GM18526 (cell line): ENCODE measurements around the gene GPR18.

ENCODE experiments used
- POLR2A ChIP-seq: IDR thresholded peaks from 3 replicates; pipeline ENCODE4 v1.6.1; 2011; ENCODE audit not compliant: insufficient read length; ENCODE audit errors: extremely low read depth

Gene GPR18

GRCh38 chr13:99211421-99212035 is 46.7 kb downstream of the GPR18 start:
- no peak for TF ChIP-seq POLR2A

GRCh38 chr13:99208845-99209527 is 49.2 kb downstream of the GPR18 start:
- TF ChIP-seq POLR2A, result no peak

- TF ChIP-seq POLR2A, result no peak
Observed at GRCh38 chr13:99208185-99208584, 50.0 kb downstream of the GPR18 start.

- no peak for TF ChIP-seq POLR2A
Observed at GRCh38 chr13:99207511-99207910, 50.7 kb downstream of the GPR18 start.

GRCh38 chr13:99206873-99207272 is 51.3 kb downstream of the GPR18 start:
- TF ChIP-seq POLR2A, result no peak

GRCh38 chr13:99206226-99206625 is 52.0 kb downstream of the GPR18 start:
- TF ChIP-seq POLR2A, result no peak

GRCh38 chr13:99205621-99206220 is 52.5 kb downstream of the GPR18 start:
- no peak for TF ChIP-seq POLR2A
